ENCODE data around the gene TSG101.

- TF ChIP-seq SIN3A (IDR thresholded peaks at IDR 0.05; ENCODE audit: borderline replicate concordance, insufficient read depth, low read length) (no peak), POLR2AphosphoS5 (IDR thresholded peaks at IDR 0.05; ENCODE audit: low read depth, low read length) (no peak), REST (IDR thresholded peaks at IDR 0.05; ENCODE audit: insufficient read depth in 1 of 2, low read depth in 2 of 2, low read length in 2 of 2) (no peak)
These were observed 2.5 kb downstream of the TSG101 start for GRCh38 chr11:18524248-18524647.
